NT2/D1 (cell line): Measurements from ENCODE around the gene ZNF446.
"Not testable (repeated sequence)": the region's sequence is repeated elsewhere in the genome, so short reads cannot be mapped to it uniquely, and the experiment has no call there.

Experiments used
- DNase-seq: peaks from one replicate; pipeline ENCODE4 v3.0.0-alpha.2; 2011; ENCODE audit warnings: low read depth, low spot score
- H3K27me3 ChIP-seq: 2 replicates; pipeline ENCODE4 v1.6.0; 2011; ENCODE audit warnings: mild to moderate bottlenecking; ENCODE audit not compliant: insufficient read length, insufficient read depth
- H3K36me3 ChIP-seq: 2 replicates; pipeline ENCODE4 v1.6.1; 2011; ENCODE audit warnings: mild to moderate bottlenecking, low read length, mixed read lengths; ENCODE audit not compliant: insufficient read depth, insufficient read length
- H3K4me1 ChIP-seq: 2 replicates; pipeline ENCODE4 v1.5.1; 2011; ENCODE audit not compliant: insufficient read depth, insufficient read length
- H3K4me3 ChIP-seq: 2 replicates; pipeline ENCODE4 v1.5.1; 2011; ENCODE audit warnings: low read depth; ENCODE audit not compliant: insufficient read length
- H3K9ac ChIP-seq: 2 replicates; pipeline ENCODE4 v1.6.0; 2011; ENCODE audit warnings: low read depth; ENCODE audit not compliant: insufficient read length
- H3K9me3 ChIP-seq: 2 replicates; pipeline ENCODE4 v1.5.1; 2011; ENCODE audit warnings: mild to moderate bottlenecking, low read length; ENCODE audit not compliant: insufficient read depth
- SUZ12 ChIP-seq: IDR thresholded peaks from 2 replicates; pipeline ENCODE4 v1.6.1; 2011; ENCODE audit not compliant: insufficient read length, insufficient read depth; ENCODE audit errors: extremely low read depth
- YY1 ChIP-seq: IDR thresholded peaks from 2 replicates; pipeline ENCODE4 v1.6.1; 2011; ENCODE audit not compliant: insufficient read length, insufficient read depth
- ZNF274 ChIP-seq: IDR thresholded peaks from 2 replicates; pipeline ENCODE4 v1.6.1; 2011; ENCODE audit warnings: mild to moderate bottlenecking, low read depth, low read length

ZNF446 gene

GRCh38 chr19:58480481-58480830 lies 4.3 kb downstream of the ZNF446 start:
- H3K4me3 ChIP-seq: no peak overlapping the region
- no peak for DNase-seq
- TF ChIP-seq ZNF274 (no peak), YY1 (no peak), SUZ12 (no peak)
- peaks cover 9% of the 10 kb centered on the region for H3K4me1 ChIP-seq
- H3K9me3 ChIP-seq: no peaks in the 10 kb centered on the region
- peaks cover 16% of the 10 kb centered on the region for H3K36me3 ChIP-seq
- no peaks in the 10 kb centered on the region for H3K27me3 ChIP-seq
- H3K9ac ChIP-seq: no peak overlapping the region

GRCh38 chr19:58480831-58481230 lies 4.7 kb downstream of the ZNF446 start:
- Histone ChIP-seq H3K36me3 (peaks cover 16% of the 10 kb centered on the region), H3K4me1 (peaks cover 9% of the 10 kb centered on the region), H3K9ac (no peak overlapping the region), H3K27me3 (no peaks in the 10 kb centered on the region), H3K9me3 (no peaks in the 10 kb centered on the region), H3K4me3 (no peak overlapping the region)
- TF ChIP-seq YY1 (no peak), SUZ12 (no peak), ZNF274 (no peak)
- no peak for DNase-seq

- peaks cover 3% of the 10 kb centered on the region for H3K4me1 ChIP-seq
- H3K27me3 ChIP-seq: no peaks in the 10 kb centered on the region
- H3K4me3 ChIP-seq: no peak overlapping the region
- TF ChIP-seq SUZ12 (no peak), ZNF274 (no peak), YY1 (no peak)
- no peak for DNase-seq
- H3K9ac ChIP-seq: no peak overlapping the region
- no peaks in the 10 kb centered on the region for H3K9me3 ChIP-seq
- H3K36me3 ChIP-seq: peaks cover 16% of the 10 kb centered on the region
Observed at GRCh38 chr19:58482372-58482771, 6.2 kb downstream of the ZNF446 start.

- Histone ChIP-seq H3K9me3 (no peaks in the 10 kb centered on the region), H3K4me1 (no peaks in the 10 kb centered on the region), H3K4me3 (no peak overlapping the region), H3K36me3 (peaks cover 11% of the 10 kb centered on the region), H3K27me3 (no peaks in the 10 kb centered on the region), H3K9ac (no peak overlapping the region)
- TF ChIP-seq ZNF274: no peak
- no peak for TF ChIP-seq YY1
- no peak for TF ChIP-seq SUZ12
- no peak for DNase-seq
Observed at GRCh38 chr19:58483776-58484175, 7.6 kb downstream of the ZNF446 start.

- DNase-seq, H3K4me3 ChIP-seq, H3K9me3 ChIP-seq, H3K4me1 ChIP-seq, H3K27me3 ChIP-seq, H3K9ac ChIP-seq, H3K36me3 ChIP-seq: not testable (repeated sequence)
Observed at GRCh38 chr19:58484349-58484748, 8.2 kb downstream of the ZNF446 start.

- TF ChIP-seq YY1: no peak
- no peak for TF ChIP-seq ZNF274
- no peak for TF ChIP-seq SUZ12
- no peaks in the 10 kb centered on the region for H3K9me3 ChIP-seq
Observed at GRCh38 chr19:58491393-58491792, 15.2 kb downstream of the ZNF446 start.

GRCh38 chr19:58492265-58492664 lies 16.1 kb downstream of the ZNF446 start:
- DNase-seq: no peak
- H3K4me1 ChIP-seq: no peaks in the 10 kb centered on the region
- no peak overlapping the region for H3K4me3 ChIP-seq
- no peaks in the 10 kb centered on the region for H3K36me3 ChIP-seq
- TF ChIP-seq YY1: no peak
- no peak for TF ChIP-seq SUZ12
- TF ChIP-seq ZNF274: no peak
- no peaks in the 10 kb centered on the region for H3K27me3 ChIP-seq
- H3K9ac ChIP-seq: no peak overlapping the region
- H3K9me3 ChIP-seq: no peaks in the 10 kb centered on the region

More at GRCh38 chr19:58491393-58491792, 15.2 kb downstream of the ZNF446 start:
- Histone ChIP-seq H3K27me3 (no peaks in the 10 kb centered on the region), H3K36me3 (no peaks in the 10 kb centered on the region), H3K4me3 (no peak overlapping the region), H3K4me1 (no peaks in the 10 kb centered on the region), H3K9ac (no peak overlapping the region)
- no peak for DNase-seq

- Histone ChIP-seq H3K4me1 (peaks cover 5% of the 10 kb centered on the region), H3K9me3 (no peaks in the 10 kb centered on the region; the same call in 1 of the 2 replicates), H3K27me3 (no peaks in the 10 kb centered on the region), H3K36me3 (no peaks in the 10 kb centered on the region), H3K9ac (no peak overlapping the region), H3K4me3 (no peak overlapping the region)
- DNase-seq: no peak
- TF ChIP-seq ZNF274: no peak
- no peak for TF ChIP-seq YY1
- no peak for TF ChIP-seq SUZ12
Observed at GRCh38 chr19:58497634-58498170, 21.6 kb downstream of the ZNF446 start.
